ENCODE data around the gene MIA2.
"Not testable (repeated sequence)": the region's sequence is repeated elsewhere in the genome, so short reads cannot be mapped to it uniquely, and the experiment has no call there.

Gene MIA2

GRCh38 chr14:39268393-39268792, 34.7 kb downstream of the MIA2 start:
- DNase-seq (ENCODE audit: low spot score) = no peak

GRCh38 chr14:39272918-39273317, 39.2 kb downstream of the MIA2 start:
- no peak for DNase-seq (ENCODE audit: low spot score)

GRCh38 chr14:39275395-39275794, 41.7 kb downstream of the MIA2 start:
- no peak for DNase-seq (ENCODE audit: low spot score)

- DNase-seq (ENCODE audit: low spot score) = no peak
Measured at GRCh38 chr14:39276005-39276404, 42.3 kb downstream of the MIA2 start.

- DNase-seq (ENCODE audit: low spot score) = no peak
Measured at GRCh38 chr14:39276579-39277114, 42.9 kb downstream of the MIA2 start.

- no peak for DNase-seq (ENCODE audit: low spot score)
Measured at GRCh38 chr14:39279515-39279914, 45.8 kb downstream of the MIA2 start.

- not testable (repeated sequence) for DNase-seq (ENCODE audit: low spot score)
Measured at GRCh38 chr14:39280678-39281077, 47.0 kb downstream of the MIA2 start.

- DNase-seq (ENCODE audit: low spot score) = no peak
Measured at GRCh38 chr14:39289523-39289922, 55.8 kb downstream of the MIA2 start.

- DNase-seq (ENCODE audit: low spot score) = no peak
Measured at GRCh38 chr14:39291701-39292100, 58.0 kb downstream of the MIA2 start.

- no peak for DNase-seq (ENCODE audit: low spot score)
Measured at GRCh38 chr14:39293629-39294028, 59.9 kb downstream of the MIA2 start.

- not testable (repeated sequence) for DNase-seq (ENCODE audit: low spot score)
Measured at GRCh38 chr14:39300389-39300788, 66.7 kb downstream of the MIA2 start.

GRCh38 chr14:39302124-39302810, 68.6 kb downstream of the MIA2 start:
- DNase-seq (ENCODE audit: low spot score) = no peak

GRCh38 chr14:39303115-39303514, 69.4 kb downstream of the MIA2 start:
- DNase-seq (ENCODE audit: low spot score) = no peak

- no peak for DNase-seq (ENCODE audit: low spot score)
Measured at GRCh38 chr14:39307815-39308214, 74.1 kb downstream of the MIA2 start.

GRCh38 chr14:39310051-39310450, 76.3 kb downstream of the MIA2 start:
- DNase-seq (ENCODE audit: low spot score) = no peak

- DNase-seq (ENCODE audit: low spot score) = no peak
Measured at GRCh38 chr14:39315859-39316444, 82.2 kb downstream of the MIA2 start.

- DNase-seq (ENCODE audit: low spot score) = no peak
Measured at GRCh38 chr14:39316830-39317553, 83.3 kb downstream of the MIA2 start.

- DNase-seq (ENCODE audit: low spot score) = no peak
Measured at GRCh38 chr14:39318574-39318973, 84.9 kb downstream of the MIA2 start.

- DNase-seq (ENCODE audit: low spot score) = no peak
Measured at GRCh38 chr14:39319381-39319780, 85.7 kb downstream of the MIA2 start.

- no peak for DNase-seq (ENCODE audit: low spot score)
Measured at GRCh38 chr14:39320318-39320717, 86.6 kb downstream of the MIA2 start.

- DNase-seq (ENCODE audit: low spot score) = no peak
Measured at GRCh38 chr14:39322807-39323206, 89.1 kb downstream of the MIA2 start.

- DNase-seq (ENCODE audit: low spot score) = no peak
Measured at GRCh38 chr14:39324097-39324496, 90.4 kb downstream of the MIA2 start.

GRCh38 chr14:39339003-39339402, 105.3 kb downstream of the MIA2 start:
- no peak for DNase-seq (ENCODE audit: low spot score)

All from HuH-7 (cell line).